ENCODE data around the gene LNX2.

Gene LNX2

GRCh38 chr13:27620377-27621115 is at the start of gene LNX2:
Gene LNX2, minus strand, starts transcription at chr13:27620529. Its CDS starts 38,826 bp downstream, at chr13:27581703.
- in situ Hi-C loops (cut with MboI; ENCODE audit: low sequenced_read_pairs): no loop called here

- in situ Hi-C loops (cut with MboI; ENCODE audit: low sequenced_read_pairs): no loop called here
Measured at GRCh38 chr13:27667946-27668345, 47.6 kb upstream of the LNX2 start.

GRCh38 chr13:27666951-27667350 is 46.6 kb upstream of the LNX2 start:
- in situ Hi-C loops (cut with MboI; ENCODE audit: low sequenced_read_pairs): no loop called here

- in situ Hi-C loops (cut with MboI; ENCODE audit: low sequenced_read_pairs): no loop called here
Measured at GRCh38 chr13:27665761-27666160, 45.4 kb upstream of the LNX2 start.

GRCh38 chr13:27665333-27665732 is 45.0 kb upstream of the LNX2 start:
- in situ Hi-C loops (cut with MboI; ENCODE audit: low sequenced_read_pairs): no loop called here

- in situ Hi-C loops (cut with MboI; ENCODE audit: low sequenced_read_pairs): no loop called here
Measured at GRCh38 chr13:27663947-27664346, 43.6 kb upstream of the LNX2 start.

- in situ Hi-C loops (cut with MboI; ENCODE audit: low sequenced_read_pairs): no loop called here
Measured at GRCh38 chr13:27662738-27663470, 42.6 kb upstream of the LNX2 start.

- in situ Hi-C loops (cut with MboI; ENCODE audit: low sequenced_read_pairs): no loop called here
Measured at GRCh38 chr13:27661017-27661416, 40.7 kb upstream of the LNX2 start.

GRCh38 chr13:27660511-27660910 is 40.2 kb upstream of the LNX2 start:
- in situ Hi-C loops (cut with MboI; ENCODE audit: low sequenced_read_pairs): no loop called here

- in situ Hi-C loops (cut with MboI; ENCODE audit: low sequenced_read_pairs): no loop called here
Measured at GRCh38 chr13:27659145-27659865, 39.0 kb upstream of the LNX2 start.

- in situ Hi-C loops (cut with MboI; ENCODE audit: low sequenced_read_pairs): no loop called here
Measured at GRCh38 chr13:27658546-27658945, 38.2 kb upstream of the LNX2 start.

- in situ Hi-C loops (cut with MboI; ENCODE audit: low sequenced_read_pairs): no loop called here
Measured at GRCh38 chr13:27657724-27658123, 37.4 kb upstream of the LNX2 start.

- in situ Hi-C loops (cut with MboI; ENCODE audit: low sequenced_read_pairs): no loop called here
Measured at GRCh38 chr13:27654816-27655215, 34.5 kb upstream of the LNX2 start.

GRCh38 chr13:27654059-27654458 is 33.7 kb upstream of the LNX2 start:
- in situ Hi-C loops (cut with MboI; ENCODE audit: low sequenced_read_pairs): no loop called here

GRCh38 chr13:27650312-27650711 is 30.0 kb upstream of the LNX2 start:
- in situ Hi-C loops (cut with MboI; ENCODE audit: low sequenced_read_pairs): no loop called here

- in situ Hi-C loops (cut with MboI; ENCODE audit: low sequenced_read_pairs): no loop called here
Measured at GRCh38 chr13:27644302-27644701, 24.0 kb upstream of the LNX2 start.

GRCh38 chr13:27643334-27644132 is 23.2 kb upstream of the LNX2 start:
- in situ Hi-C loops (cut with MboI; ENCODE audit: low sequenced_read_pairs): no loop called here

GRCh38 chr13:27641711-27642502 is 21.6 kb upstream of the LNX2 start:
- in situ Hi-C loops (cut with MboI; ENCODE audit: low sequenced_read_pairs): no loop called here

- in situ Hi-C loops (cut with MboI; ENCODE audit: low sequenced_read_pairs): no loop called here
Measured at GRCh38 chr13:27639186-27639585, 18.9 kb upstream of the LNX2 start.

GRCh38 chr13:27638521-27638920 is 18.2 kb upstream of the LNX2 start:
- in situ Hi-C loops (cut with MboI; ENCODE audit: low sequenced_read_pairs): no loop called here

Data from HL-60/S4 treated with phorbol 12-myristate 13-acetate at 8.2 ng/mL for 4 days and 3 days (cell line).